HG03135 (cell line): ENCODE results near the gene FAM83D.
A peak's percentile ranks its signal among the peaks of the same experiment; 100 is the strongest.

ENCODE experiments used
- ATAC-seq: cut with Tn5 transposase; IDR thresholded peaks from one replicate; pipeline ENCODE4 v1.9.1; 2021; ENCODE audit warnings: mild to moderate bottlenecking, moderate library complexity; ENCODE audit not compliant: unreplicated experiment

FAM83D gene

GRCh38 chr20:38926142-38926933 is at the start of gene FAM83D:
Gene FAM83D, plus strand, starts transcription at chr20:38926417. Its CDS starts 26 bp downstream, at chr20:38926443.
- peak; percentile 94 for ATAC-seq

GRCh38 chr20:38877483-38877882 is 48.7 kb upstream of the FAM83D start:
- no peak for ATAC-seq

- no peak for ATAC-seq
These were observed 47.4 kb upstream of the FAM83D start for GRCh38 chr20:38878866-38879265.

- ATAC-seq = no peak
These were observed 45.1 kb upstream of the FAM83D start for GRCh38 chr20:38880952-38881735.

- ATAC-seq = no peak
These were observed 44.3 kb upstream of the FAM83D start for GRCh38 chr20:38881806-38882440.

GRCh38 chr20:38882600-38882999 is 43.6 kb upstream of the FAM83D start:
- ATAC-seq = no peak

- ATAC-seq = no peak
These were observed 42.9 kb upstream of the FAM83D start for GRCh38 chr20:38883081-38883980.

GRCh38 chr20:38883981-38884733 is 42.1 kb upstream of the FAM83D start:
- no peak for ATAC-seq

- no peak for ATAC-seq
These were observed 40.9 kb upstream of the FAM83D start for GRCh38 chr20:38885357-38885756.

GRCh38 chr20:38888059-38888831 is 38.0 kb upstream of the FAM83D start:
- no peak for ATAC-seq

- ATAC-seq = no peak
These were observed 37.2 kb upstream of the FAM83D start for GRCh38 chr20:38889050-38889449.

GRCh38 chr20:38889792-38890496 is 36.3 kb upstream of the FAM83D start:
- ATAC-seq = no peak

GRCh38 chr20:38890497-38890818 is 35.8 kb upstream of the FAM83D start:
- no peak for ATAC-seq

- ATAC-seq = peak; percentile 46
These were observed 33.9 kb upstream of the FAM83D start for GRCh38 chr20:38892091-38892981.

- ATAC-seq = no peak
These were observed 33.1 kb upstream of the FAM83D start for GRCh38 chr20:38893056-38893564.

GRCh38 chr20:38893565-38894090 is 32.6 kb upstream of the FAM83D start:
- ATAC-seq = peak; percentile 55
